Chondrocyte (in vitro differentiated cells): ENCODE data around the gene RAP1GAP2. TPM values are rescaled to one million over a fixed set of nuclear protein-coding genes. Genes with fewer than 3 reads are reported as not detected.

Experiments
- DNase-seq: peaks from one replicate; pipeline ENCODE4 v3.0.0; 2021; ENCODE audit warnings: mixed read lengths, low spot score
- H3K27ac Mint-ChIP-seq: one replicate; pipeline ENCODE4 v1.8.0; 2021; ENCODE audit warnings: mild to moderate bottlenecking, moderate library complexity, mixed read lengths; ENCODE audit not compliant: unreplicated experiment
- H3K27me3 Mint-ChIP-seq: 2 replicates; pipeline ENCODE4 v1.8.0; 2021; ENCODE audit warnings: low read depth, mixed read lengths
- H3K36me3 Mint-ChIP-seq: 2 replicates; pipeline ENCODE4 v1.8.0; 2021; ENCODE audit warnings: low read depth, mixed read lengths
- H3K4me1 Mint-ChIP-seq: 2 replicates; pipeline ENCODE4 v1.8.0; 2021; ENCODE audit warnings: low read depth, mild to moderate bottlenecking, mixed read lengths
- H3K4me3 Mint-ChIP-seq: one replicate; pipeline ENCODE4 v1.8.0; 2021; ENCODE audit warnings: mild to moderate bottlenecking, moderate library complexity, mixed read lengths; ENCODE audit not compliant: unreplicated experiment
- H3K9me3 Mint-ChIP-seq: 2 replicates; pipeline ENCODE4 v1.8.0; 2021; ENCODE audit warnings: low read depth, mixed read lengths
- total RNA-seq: library from RNA; stranded (reverse); gene quantifications from 3 replicates; pipeline ENCODE4 v1.2.1, GENCODE V29; 2021
- TF ChIP-seq, protein P1 (sequence below): fragments of 200-600 bp; sonication (generic); IDR thresholded peaks from 2 replicates; pipeline ENCODE4 v1.5.0; 2021; ENCODE audit warnings: antibody characterized with exemption, mild to moderate bottlenecking, moderate library complexity

Gene RAP1GAP2
- total RNA-seq, 1 donor from 2014 or later = 3.4 TPM

DNA sequence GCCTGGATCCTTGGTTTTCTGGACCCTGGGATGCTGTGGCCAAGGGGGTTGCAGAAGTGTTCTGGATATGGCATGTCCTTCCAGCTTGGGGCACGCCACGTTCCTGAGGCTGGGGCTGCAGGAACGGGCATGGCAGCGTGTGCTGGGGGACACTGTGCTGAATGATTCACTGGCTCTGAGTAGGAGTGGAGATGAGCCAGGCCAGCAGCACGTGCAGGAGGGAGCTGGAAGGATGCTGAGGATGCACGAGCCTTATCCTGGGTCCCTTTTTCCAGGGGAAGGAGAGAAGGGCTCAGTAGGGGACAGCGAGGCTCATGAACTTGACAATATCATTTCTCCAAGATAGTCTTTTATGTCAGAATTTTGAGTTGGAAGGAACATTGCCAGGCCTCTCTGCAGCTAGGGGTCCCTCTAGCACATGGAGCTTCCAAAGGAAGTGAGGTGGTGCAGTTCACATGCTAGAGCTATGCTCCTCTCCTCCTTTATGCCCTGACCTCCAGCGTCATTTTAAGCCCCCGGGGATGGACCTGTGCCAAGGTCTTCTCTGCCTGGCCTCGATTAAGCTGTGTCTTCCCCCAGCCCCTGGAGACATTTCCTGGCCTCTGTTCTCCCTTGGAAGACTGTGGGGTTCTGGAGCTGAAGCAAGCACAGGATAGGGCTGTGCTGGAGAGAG lies 141.2 kb downstream of the RAP1GAP2 start:
- H3K27ac Mint-ChIP-seq = no peak overlapping the region
- DNase-seq = no peak
- TF ChIP-seq, protein P1, sequence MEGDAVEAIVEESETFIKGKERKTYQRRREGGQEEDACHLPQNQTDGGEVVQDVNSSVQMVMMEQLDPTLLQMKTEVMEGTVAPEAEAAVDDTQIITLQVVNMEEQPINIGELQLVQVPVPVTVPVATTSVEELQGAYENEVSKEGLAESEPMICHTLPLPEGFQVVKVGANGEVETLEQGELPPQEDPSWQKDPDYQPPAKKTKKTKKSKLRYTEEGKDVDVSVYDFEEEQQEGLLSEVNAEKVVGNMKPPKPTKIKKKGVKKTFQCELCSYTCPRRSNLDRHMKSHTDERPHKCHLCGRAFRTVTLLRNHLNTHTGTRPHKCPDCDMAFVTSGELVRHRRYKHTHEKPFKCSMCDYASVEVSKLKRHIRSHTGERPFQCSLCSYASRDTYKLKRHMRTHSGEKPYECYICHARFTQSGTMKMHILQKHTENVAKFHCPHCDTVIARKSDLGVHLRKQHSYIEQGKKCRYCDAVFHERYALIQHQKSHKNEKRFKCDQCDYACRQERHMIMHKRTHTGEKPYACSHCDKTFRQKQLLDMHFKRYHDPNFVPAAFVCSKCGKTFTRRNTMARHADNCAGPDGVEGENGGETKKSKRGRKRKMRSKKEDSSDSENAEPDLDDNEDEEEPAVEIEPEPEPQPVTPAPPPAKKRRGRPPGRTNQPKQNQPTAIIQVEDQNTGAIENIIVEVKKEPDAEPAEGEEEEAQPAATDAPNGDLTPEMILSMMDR = peak; percentile 60

GRCh38 chr17:2939714-2940351 lies 143.6 kb downstream of the RAP1GAP2 start:
- Mint-ChIP-seq H3K27me3 (peaks cover 3% of the 10 kb centered on the region), H3K9me3 (no peaks in the 10 kb centered on the region), H3K27ac (no peak overlapping the region), H3K4me1 (no peaks in the 10 kb centered on the region), H3K4me3 (no peak overlapping the region), H3K36me3 (no peaks in the 10 kb centered on the region)
- DNase-seq = no peak
- TF ChIP-seq, protein P1 = no peak

More for the DNA sequence above, 141.2 kb downstream of the RAP1GAP2 start:
- peaks cover 3% of the 10 kb centered on the region for H3K4me1 Mint-ChIP-seq
- no peak overlapping the region for H3K4me3 Mint-ChIP-seq
- no peaks in the 10 kb centered on the region for H3K36me3 Mint-ChIP-seq
- H3K9me3 Mint-ChIP-seq = no peaks in the 10 kb centered on the region
- H3K27me3 Mint-ChIP-seq = peaks cover 3% of the 10 kb centered on the region

DNA sequence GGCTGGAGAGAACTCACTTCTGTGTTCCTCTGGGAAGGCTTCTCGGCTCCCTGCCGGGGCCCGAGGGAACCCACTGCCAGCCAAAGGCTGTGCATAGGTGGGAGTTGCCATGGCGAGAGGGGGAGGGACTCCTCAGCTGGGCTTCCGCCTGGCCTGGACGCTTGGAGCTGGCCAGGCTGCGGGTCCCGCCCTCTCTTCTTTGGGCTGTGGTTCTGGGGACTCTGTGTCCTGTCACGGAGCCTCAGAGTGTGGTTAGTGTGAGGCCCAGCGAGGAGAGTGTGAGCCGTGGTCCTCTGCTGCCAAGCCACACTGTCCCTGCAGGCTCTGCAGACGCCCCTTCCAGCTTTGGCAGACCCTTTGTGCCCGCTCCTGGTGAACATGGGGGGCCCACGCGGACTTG lies 144.1 kb downstream of the RAP1GAP2 start:
- no peaks in the 10 kb centered on the region for H3K36me3 Mint-ChIP-seq
- TF ChIP-seq, protein P1 = no peak

GRCh38 chr17:2943981-2944380 lies 147.7 kb downstream of the RAP1GAP2 start:
- TF ChIP-seq, protein P1 = no peak
- H3K9me3 Mint-ChIP-seq = no peaks in the 10 kb centered on the region
- no peaks in the 10 kb centered on the region for H3K4me1 Mint-ChIP-seq
- H3K27ac Mint-ChIP-seq = no peak overlapping the region
- no peaks in the 10 kb centered on the region for H3K27me3 Mint-ChIP-seq
- peak; percentile 7 for DNase-seq
- H3K4me3 Mint-ChIP-seq = no peak overlapping the region
- no peaks in the 10 kb centered on the region for H3K36me3 Mint-ChIP-seq

More for the DNA sequence above, 144.1 kb downstream of the RAP1GAP2 start:
- Mint-ChIP-seq H3K9me3 (no peaks in the 10 kb centered on the region), H3K27ac (no peak overlapping the region), H3K4me1 (no peaks in the 10 kb centered on the region), H3K4me3 (no peak overlapping the region), H3K27me3 (peaks cover 3% of the 10 kb centered on the region)
- no peak for DNase-seq

DNA sequence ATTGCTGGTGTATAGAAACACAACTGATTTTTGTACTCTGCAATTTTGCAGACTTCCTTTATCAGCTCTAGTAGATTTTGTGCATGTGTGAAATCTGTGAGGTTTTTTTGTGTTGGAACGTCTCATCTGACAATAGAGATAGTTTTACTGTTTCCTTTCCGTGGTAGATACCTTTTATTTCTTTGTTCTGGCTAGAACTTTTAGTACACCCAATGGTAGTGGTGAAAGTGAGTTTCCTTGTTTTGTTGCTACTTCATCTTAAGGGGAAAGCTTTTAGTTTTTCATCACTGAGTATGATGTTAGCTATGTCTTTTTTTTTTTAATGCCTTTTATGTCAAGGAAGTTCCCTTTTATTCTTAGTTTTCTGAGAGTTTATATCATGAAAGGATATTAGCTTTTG lies 149.1 kb downstream of the RAP1GAP2 start:
- Mint-ChIP-seq H3K4me1 (peaks cover 4% of the 10 kb centered on the region), H3K4me3 (no peak overlapping the region), H3K9me3 (no peaks in the 10 kb centered on the region), H3K27me3 (no peaks in the 10 kb centered on the region), H3K27ac (no peak overlapping the region), H3K36me3 (no peaks in the 10 kb centered on the region)
- no peak for DNase-seq
- TF ChIP-seq, protein P1 = no peak
